NCI-H1694 treated with DMSO at 0.1 percent for 48 hours (cell line): Measurements from ENCODE around the gene ZDHHC14.
"Not testable (repeated sequence)": the region's sequence is repeated elsewhere in the genome, so short reads cannot be mapped to it uniquely, and the experiment has no call there.

Experiments used
- DNase-seq: peaks from one replicate; lab custom pipeline; 2025; lab: John Stamatoyannopoulos, UW

The ZDHHC14 gene

DNA sequence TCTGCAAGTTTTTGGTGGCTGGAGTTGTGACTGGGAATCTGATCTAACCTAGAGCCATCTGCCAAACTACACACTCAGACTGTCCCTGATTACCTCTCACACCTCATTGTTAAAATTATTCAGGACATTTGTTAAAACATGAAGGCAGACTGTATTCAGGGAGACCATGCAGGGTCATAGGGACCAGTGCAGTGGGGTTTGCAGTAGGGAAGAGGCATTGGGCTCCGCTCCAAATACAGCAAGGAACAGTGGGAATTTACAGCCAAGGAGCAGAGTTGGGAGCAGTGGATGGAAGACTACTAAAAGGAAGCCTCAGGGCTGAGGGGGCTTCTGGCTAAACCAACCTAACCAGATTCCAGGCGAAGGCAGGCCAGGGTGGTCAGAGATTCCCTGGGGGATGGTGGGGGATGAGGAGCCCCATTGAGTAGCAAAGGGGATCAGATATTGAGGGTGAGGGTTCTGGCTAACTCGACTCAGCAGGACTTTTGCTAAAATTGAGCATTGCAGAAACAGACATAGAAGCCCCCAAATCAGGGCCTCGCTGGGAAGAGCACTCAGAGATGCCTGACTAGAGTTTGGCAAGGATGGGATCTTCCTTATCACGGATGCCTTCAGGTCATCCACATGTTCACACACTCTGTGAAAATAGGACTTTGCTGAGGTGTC lies 172.0 kb downstream of the ZDHHC14 start:
- no peak for DNase-seq

DNA sequence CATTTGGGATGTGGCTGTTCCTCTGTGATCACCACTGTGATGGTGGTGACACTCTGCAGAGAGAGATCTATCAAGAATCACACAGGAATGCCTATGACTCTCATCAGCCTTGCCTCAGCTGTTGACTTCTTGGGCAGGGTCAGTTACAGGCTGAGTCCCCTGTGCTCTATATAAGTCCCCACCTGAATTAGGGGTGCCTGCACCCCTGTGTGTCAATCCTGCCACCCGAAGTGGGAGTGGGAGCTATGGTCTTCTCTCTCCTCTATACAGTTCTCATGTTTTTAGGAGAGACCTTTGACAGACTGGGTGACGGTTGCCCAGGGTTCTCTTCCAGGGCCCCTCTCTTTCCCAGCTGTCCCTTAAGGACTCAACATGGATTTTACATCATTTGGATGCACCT lies 173.8 kb downstream of the ZDHHC14 start:
- DNase-seq, result no peak

DNA sequence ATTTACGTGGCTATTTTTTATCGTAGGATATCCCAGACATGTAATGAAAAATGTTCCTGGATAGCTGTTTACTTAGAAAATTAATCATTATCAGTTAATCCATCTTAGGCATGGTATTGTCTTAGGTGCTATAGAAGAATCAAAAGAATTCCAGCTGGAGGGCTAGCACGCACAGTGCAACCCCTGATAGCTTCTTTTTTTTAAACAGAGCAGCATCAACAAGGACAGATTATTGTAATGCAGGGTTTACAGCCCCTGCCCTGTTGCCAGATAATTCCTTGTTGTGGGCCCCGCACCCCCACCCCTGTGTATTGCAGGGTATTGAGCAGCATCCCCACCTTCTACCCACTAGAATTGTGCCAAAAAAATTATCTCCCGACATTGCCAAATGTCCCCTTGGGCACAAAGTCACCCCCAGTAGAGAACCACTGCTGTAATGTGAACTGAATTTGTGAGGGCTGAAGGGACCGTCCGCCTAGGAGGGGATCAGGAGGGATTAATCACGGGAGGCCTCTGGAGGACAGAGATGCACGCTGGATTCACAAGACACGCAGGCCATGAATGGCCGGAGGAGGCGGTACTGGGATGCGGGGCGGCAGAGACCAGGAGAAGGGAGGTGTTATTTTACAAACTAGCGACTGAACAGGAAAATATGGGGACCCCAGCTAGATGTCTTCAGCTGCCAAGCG lies 174.6 kb downstream of the ZDHHC14 start:
- DNase-seq, result no peak

DNA sequence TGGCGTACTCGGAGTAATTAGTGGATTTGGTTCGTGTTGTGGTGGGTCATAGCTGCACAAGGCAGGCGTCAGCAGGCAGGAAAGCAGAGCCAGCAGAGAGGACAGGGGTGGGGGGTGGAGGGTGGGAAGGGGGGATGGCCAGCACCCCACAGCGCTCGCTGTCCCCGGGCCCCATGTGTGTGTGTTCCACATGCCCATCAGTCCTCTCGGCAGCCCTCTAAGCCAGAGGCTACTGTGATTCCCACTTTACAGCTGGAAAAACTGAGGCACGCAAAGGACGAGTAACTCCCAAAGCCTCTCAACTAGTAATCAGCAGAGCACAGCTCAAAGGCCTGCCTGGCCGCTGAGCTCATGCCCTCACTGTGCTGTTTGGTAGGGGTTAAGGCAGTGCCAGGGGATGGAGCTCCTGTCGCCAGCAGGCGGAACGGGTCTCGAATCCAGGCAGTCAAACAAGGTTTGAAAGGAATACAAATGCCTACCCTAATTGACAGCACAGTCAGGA lies 175.2 kb downstream of the ZDHHC14 start:
- DNase-seq, result no peak

DNA sequence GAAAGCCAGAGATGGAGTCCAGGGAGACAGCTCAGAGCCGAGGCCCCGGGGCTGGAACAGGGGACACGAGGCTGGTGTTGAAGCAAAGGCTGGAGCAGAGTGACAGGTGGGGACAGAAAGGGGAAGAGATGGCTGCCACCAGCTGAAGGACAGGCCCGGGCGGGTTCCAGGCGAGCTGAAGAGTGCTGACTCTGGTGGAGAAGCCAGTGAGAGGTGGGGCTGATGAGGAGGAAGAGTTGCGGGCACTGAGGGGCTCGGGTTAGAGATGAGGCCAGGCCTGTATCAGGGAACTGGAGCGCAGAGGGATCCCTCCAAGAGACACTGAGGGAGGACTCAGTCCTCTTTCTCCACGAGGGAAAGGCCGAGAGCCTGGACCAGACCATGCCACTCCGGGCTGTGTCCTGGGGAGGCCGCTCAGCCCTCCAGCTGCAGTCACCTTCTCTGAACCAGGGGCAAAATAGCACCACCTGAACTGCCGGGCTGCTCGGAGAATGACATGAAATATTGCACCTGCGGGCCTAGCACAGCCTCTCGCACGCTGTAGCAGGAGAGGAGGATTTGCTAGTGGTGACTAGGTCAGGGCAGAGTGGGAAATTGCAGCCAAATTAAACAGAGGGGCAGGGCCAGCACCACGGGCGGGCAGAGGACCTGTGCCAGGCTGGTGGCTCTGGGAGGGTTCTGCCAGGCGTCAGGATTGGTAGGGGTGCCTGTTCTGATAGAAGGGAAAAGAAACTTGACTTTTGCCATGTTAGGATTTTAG lies 175.9 kb downstream of the ZDHHC14 start:
- no peak for DNase-seq

DNA sequence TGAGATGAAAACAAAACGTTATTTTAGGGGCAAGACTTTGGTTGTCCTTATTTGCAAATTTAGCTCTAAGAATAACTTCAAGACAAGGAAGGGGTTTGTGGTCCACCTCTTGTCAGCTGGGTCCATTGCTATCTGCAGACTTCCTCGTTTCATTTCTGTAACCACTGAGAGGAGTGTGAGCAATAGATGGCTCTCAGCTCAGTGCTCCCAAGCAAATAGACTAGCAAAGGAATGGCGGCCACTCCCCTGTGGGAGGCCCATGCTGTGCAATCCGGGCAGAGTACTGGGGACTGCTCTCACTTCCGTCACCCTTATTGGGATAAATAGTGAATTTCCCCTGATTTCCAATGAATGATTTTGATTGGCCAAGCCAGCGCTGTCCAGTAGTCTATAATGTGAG lies 176.6 kb downstream of the ZDHHC14 start:
- no peak for DNase-seq

DNA sequence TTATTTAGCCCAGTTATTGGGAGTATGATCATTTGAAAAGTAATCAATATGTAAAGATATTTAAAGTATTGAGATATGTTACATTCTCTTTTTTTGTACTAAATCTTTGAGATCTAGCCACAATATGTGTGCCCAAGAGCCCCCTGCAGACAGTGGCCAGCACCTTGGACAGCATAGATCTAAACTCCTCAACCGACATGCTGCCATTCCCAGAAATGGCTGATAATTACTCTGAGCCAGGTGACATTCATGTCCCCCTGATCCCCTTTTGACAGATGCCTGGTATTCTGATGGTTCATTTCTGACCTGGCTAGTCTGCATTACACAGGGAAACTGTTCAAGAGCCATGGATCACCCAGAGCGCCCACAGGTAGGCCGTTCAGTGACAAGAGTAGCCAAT lies 177.1 kb downstream of the ZDHHC14 start:
- DNase-seq, result no peak

DNA sequence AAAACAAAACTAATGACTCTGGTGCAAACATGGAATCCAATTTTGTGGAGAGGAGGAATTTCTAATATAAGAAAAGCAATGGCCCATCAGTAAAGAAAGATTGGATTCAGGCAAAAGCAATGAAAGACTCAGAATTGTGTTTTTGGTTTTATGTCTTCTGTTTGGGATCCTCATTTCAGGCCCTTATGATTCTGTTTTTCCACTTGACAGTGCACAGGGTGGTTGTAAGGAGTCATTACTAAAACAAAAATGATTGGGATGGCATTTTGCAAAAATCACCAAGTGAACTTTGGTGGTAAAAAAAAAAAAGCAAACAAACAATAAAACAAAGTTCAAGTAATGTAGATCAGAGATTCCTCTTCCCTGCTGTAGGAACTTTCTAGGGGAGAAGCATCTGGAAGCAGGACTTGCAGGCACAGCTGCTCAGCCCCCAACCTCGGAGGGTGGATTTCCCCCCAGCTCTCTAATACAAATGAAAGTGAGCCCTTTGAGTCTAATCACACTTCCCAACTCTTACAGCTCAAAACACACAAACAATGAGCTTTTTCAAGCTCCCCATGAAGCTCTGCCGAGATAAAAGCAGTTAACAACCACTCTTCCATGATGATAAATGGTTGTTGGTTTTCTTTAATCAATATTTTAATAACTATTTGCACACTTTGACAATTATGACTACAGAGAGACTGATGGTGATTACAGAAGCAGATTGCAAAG lies 177.7 kb downstream of the ZDHHC14 start:
- DNase-seq, result no peak

DNA sequence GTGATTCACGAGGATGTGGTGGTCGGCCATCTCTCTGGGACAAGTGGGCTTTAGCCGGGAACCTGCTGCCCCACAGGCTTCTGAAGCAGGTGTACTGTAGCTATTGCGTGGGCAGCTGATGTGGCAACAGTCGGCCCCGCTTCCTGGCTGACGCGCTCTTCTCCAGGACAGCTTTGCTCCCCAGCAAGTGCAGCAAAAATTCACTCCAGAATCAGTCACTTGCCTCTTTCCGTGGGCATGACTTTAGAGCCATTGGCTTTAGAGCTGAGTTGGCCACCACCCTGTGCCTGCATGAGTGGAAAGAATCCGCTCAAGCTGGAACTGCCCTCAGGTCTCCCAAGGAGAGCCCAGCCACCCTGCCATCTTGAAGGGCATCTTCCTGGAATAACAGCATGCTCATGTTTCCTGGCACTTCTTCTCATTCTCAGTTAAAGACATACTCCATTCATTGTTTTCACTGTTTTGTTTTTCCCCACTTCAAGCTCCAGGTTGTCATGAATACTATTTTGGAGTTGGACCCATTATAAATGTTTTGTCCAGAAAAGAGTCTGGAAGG lies 178.3 kb downstream of the ZDHHC14 start:
- DNase-seq, result no peak

DNA sequence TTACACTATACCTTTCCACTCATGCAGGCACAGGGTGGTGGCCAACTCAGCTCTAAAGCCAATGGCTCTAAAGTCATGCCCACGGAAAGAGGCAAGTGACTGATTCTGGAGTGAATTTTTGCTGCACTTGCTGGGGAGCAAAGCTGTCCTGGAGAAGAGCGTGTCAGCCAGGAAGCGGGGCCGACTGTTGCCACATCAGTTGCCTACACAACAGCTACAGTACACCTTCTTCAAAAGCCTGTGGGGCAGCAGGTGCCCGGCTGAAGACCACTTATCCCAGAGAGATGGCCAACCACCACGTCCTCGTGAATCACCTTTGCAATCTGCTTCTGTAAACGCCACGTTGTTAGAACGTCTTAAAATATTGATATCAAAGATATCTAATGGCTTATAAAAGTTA lies 179.1 kb downstream of the ZDHHC14 start:
- not testable (repeated sequence) for DNase-seq

DNA sequence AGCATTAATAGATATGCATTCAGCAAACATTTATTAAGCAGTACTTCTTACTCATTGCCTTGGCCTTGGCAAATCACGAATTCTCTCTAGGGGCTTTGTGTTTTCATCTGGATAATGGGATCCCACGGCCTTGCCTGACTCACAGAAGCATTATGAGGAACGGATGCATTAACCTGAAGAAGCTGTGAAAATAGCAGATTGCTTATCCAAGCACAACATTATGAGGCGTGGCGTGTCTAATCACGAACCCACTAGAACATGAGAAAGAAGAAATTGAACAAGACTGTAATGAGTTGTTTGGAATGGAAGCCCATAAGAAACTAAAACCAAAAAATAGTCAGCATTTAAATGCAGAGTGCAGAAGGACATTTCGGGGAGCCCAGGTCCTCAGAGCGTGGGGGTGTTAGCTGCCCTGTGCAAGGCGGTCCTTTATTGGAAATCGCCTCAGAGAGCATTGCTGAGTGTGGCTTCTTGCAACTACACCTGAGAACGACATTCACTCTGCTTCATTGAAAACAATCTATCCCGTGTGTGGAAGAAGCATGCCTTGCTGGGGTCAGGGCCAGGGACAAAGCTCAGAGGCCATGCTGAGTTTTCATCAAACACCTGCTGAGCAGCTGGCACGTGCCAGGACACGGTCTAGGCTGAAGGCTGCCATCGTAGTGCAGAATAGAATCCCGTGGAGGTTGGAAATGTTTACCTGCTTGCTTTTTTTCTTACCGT lies 179.9 kb downstream of the ZDHHC14 start:
- no peak for DNase-seq

DNA sequence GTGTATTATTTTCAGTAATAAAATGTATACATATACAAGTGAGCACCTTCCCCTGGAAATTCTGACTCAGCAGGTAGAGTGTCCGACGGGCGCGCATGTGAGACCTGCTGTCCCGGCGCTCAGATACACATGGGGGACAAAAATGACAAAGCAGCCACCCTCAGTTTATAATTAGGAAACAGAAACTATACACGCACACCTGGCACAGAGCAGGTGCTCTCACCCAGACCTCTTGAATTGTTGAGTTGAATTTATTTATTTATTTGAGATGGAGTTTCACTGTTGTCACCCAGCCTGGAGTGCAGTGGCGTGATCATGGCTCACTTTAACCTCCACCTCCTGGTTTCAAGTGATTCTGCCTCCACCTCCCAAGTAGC lies 180.4 kb downstream of the ZDHHC14 start:
- DNase-seq, result no peak

DNA sequence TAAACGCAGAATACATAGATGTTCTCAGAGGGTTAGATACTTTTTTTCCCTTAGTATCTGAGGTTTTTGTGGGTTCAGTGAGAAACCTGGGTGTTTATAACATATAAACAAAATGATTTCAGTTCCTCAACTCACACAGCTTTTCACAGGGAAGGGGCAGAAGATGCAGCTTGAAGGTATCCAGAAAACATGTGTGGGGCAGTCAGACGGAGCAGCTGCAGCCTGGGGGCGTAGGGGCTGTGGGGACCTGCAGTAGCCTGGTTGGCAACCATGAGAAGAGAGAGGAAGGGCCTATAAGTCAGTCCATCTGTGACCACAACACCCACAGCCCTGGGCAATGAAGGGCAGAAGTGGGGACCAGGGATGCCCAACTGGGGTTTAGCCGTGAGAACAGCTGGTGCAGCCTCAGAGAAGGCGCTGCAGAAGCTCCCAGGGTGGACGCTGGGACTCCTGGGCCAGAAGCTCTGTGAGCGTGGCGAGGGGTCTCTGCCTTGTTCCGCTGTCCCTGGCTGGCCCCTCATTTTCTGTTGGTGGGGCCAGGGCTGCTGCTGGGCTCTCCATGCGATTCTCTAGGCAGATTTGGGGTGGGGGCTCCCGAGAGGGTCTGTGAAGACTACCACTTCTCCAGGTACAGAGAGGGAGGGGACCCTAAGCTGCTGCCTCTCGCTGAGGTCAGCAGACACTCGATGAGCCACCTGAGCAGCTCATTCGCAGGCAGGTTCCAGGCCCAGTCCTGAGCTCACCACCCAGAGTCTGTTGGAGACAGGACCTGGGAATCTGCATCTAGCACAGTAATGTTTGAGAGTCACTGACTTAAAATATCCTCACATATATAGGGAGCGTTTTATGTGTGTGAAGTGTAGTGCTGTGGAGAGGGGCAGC lies 181.2 kb downstream of the ZDHHC14 start:
- DNase-seq, result no peak

DNA sequence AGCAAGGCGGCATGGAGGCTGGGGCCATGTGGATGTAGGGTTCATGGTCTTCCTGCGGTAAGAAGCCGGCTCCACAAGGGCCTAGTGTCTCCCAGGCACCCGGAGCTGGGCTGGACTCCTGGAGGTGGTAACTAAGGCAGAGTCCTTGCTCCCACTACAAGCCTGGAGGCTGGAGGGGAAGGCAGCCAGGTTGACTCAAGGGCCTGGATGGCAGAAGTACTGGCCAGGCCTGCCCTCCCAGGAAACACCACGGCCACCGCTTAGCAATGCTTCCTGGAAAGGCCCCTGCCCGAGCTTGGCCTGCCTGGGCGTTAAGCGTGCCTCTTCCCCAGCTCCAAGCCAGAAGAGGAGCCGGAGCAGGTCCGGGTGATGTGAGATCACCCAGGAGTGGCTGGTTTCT lies 182.0 kb downstream of the ZDHHC14 start:
- DNase-seq, result no peak

DNA sequence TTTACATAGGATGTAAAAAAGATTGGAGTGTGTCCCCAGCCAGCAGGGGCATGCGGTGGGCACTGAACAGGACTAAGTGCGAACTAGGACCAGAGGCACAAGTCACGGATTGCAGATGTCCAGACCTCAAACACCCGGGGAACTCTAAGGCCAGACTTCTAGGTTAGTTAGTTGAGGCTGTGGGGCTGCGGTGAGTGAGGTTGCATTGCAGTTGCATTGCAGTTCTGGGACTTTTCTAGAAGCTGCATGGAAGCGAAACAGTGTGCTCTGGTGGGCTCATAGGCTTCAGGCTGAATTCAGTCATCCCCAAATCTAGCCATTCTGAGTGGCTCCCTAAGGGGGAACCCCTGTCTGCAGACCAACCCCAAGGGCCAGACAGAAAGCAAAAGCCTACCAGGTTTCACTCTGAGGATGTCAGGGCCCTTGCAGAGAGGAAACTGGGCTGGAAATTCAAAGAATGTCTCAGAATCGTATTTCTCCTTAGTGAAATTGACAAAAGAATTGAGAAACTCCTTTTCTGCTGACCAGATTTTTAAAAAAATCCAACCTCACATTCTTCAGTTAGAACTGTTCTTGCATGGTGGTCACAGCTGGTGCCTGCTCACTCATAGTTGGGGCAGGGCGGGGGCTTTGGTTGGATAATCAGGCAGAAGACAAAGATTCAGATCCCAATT lies 182.8 kb downstream of the ZDHHC14 start:
- no peak for DNase-seq

DNA sequence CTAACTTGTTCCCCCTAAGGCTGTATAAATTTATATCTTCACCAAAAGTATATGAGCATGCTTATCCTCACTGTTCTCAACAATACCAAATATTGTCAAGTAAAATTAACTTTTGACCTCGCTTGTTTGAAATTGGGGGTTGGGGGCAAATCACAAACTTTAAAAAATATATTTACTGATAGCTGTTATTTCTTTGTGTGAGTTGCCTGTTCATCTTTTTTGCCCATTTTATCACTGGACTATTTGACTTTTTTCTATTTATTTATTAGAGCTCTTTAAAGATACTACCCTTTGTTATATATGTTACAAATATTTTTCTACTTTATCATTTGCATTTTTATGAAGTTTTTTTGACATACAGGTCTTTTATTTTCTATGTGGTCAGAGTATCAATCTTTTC lies 187.7 kb downstream of the ZDHHC14 start:
- DNase-seq, result no peak

DNA sequence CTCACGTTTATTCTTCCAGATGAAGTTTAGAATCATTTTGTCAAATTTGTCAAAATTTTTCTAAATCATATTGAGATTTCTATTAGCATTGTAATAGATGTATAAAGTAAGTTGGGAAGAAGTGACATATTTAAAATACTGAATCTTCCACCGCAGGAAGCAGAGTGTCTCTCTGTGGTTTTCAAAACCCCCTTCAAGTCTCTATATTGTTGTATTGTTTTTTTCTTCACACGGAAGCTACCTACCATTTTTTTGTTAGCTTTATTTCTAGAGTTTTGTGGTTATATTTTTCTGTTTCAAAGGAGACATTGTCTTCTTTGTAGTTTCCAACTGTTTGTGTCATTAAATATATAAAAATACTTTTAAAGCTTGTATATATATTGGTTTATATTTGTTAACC lies 188.6 kb downstream of the ZDHHC14 start:
- no peak for DNase-seq

DNA sequence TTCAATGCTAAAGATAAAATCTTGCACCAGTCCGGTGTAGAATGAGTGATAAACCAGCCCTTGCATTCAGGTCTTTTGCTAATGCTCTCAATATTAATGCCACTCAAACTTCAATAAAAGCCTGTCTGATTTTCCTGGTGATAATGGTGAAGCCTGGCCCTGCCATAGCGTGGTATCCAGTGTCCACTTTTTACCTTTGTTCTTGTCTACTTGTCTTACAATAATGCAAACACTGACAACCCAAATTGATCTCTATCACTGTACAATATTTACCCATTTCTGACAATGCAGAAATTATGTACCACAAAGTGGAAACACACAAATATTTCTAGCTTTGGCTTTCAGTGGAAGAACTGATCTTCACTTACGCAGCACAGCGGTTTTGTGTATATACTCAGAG lies 189.1 kb downstream of the ZDHHC14 start:
- no peak for DNase-seq

DNA sequence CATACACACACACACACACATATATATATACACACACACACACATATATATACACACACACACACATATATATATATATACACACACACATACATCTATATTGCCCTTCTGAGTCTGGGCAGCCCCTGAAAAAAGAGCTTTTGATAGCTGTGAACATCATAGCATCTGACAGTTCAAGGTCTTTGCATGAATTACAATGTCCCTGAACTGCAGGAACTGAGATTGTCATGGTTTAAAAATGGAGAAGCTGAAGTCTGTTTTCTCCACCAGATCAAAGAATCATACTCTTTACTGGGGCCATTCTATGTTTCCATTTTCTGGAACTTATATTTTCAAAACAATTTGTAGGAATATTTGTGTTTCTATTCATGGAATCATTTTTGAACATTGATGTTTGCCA lies 189.8 kb downstream of the ZDHHC14 start:
- no peak for DNase-seq

DNA sequence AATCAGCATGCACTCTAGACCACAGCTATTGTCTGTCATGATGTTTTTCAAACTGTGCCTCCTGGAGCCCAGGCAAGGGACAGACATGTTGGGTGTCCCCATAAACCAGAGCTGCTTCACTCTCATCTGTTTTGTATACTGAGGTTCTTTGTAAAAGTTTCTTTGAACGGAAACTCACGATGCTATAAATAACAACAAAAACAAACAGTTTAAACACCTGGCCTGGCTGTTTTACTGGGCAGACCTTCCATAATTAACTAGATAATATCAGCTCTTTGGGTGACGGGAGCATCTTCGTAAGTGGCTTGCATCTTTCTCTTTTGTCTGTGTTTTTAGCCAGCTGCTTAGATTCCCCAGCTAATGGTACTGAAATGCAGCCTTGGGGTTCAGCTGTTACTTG lies 190.3 kb downstream of the ZDHHC14 start:
- DNase-seq, result no peak
